GM21367 (cell line): Measurements from ENCODE around the gene GET4.
"Not testable (repeated sequence)": the region's sequence is repeated elsewhere in the genome, so short reads cannot be mapped to it uniquely, and the experiment has no call there.

Experiments
- ATAC-seq: cut with Tn5 transposase; IDR thresholded peaks from one replicate; pipeline ENCODE4 v1.9.1; 2021; ENCODE audit not compliant: unreplicated experiment

Gene GET4

DNA sequence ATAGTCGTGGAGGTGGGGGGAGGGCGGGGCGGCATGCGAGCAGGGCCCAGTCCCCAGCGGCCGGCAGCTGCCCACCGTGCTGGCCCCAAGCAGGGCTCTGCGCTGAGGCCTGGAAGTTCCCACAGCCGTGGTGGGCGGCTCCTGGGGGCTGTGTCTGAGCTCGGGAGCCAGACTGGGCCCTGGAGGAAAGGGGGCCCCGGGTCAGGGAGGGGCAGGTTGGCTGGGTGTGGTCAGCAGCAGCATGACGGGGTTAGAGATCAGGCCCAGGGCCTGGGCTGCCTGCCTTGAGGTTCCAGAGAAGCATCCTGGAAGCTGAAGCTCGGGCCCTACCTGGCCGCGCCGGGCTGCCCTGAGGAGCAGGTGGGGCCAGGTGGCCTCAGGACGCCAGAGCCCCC, 22.1 kb downstream of the GET4 start:
- ATAC-seq = no peak

DNA sequence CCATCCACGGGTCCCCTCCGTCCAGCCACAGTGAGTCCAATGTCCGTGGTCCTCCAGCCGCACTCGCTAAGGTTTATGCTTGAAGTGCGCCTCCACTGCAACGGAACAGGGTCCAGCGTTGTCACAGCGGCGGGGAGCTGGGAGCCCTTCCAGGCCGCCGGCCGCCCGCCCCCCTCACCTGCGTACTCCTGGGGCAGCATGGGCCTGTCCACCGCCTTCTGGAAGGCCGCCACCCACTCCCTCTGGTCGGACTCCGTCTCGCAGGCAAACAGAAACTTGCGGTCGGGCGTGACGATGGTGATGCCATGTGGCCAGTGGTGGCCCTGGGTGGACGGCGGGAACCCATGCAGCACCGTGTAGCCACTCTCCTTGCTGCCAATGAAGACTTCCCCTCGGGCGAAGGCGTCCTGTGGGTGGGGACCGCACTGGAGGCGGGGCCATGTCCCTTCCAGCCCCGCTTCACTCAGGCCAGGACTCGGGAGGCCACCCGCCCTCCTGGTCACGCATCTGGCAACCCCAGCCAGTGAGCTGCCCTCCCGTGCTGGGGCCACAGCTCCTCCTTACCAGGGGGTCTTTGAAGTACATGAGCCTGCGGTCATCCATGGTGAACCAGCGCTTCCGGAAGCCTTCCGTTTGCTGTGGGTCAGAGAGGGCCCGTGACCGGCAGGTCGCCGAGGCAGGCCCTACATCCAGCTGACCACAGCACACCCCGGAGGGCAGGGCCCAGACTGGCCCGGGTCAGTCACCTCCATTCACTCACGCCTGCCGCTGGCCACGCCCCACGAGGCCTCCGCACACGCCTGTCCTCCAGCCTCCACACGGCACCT, 22.7 kb downstream of the GET4 start:
- no peak for ATAC-seq

DNA sequence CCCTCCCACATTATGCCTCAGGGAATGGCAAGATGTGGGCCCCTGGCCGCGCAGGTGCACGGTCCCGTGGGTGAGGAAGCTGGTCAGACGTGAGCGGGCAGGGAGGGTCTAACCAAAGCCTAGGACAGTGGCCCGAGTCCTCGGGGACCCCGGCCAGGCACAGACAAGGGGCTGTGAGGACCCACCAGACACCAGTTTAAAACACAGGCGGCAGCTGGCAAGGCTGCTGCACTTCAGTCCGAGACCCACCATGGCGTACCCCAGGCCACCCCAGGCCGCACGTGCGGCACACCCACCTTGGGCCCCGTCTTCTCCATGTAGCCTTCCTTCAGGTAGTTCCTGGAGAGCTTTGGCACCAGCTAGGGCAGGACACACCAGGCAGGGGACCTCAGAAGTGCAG, 23.5 kb downstream of the GET4 start:
- no peak for ATAC-seq

DNA sequence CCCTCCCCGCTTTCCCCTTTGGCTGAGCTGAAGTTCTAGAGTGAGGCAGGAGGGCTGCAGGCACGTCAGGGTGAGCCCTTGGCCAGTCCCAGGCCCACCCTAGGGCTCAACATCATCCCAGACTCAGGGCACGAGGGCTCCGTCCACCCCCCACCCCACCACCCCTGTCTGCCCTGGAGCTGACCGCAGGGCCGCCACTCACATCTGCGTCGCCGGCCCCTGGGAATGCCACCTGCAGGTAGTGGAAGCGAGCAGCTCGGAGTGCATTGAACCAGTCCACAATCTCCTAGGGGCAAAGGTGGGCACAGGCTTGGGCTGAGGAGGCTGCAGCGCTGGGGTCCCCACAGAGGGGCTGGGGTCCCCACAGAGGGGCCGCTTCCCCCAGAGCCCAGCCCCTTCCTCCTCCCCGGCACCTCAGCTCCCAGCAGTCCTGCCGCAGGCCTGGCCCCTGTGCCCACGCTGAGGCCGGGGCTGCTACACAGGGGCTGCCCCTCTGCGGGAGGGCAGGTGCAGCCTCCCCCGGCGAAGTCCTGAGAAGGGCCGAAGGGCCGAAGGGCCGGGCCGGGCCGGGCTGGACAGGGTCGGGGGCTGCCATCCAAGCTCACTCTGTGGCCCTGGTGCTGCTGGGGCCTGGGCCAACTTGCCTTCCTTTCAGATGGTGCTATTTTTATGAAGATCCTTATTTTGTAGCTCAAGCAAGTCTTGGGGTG, 24.1 kb downstream of the GET4 start:
- ATAC-seq = no peak

DNA sequence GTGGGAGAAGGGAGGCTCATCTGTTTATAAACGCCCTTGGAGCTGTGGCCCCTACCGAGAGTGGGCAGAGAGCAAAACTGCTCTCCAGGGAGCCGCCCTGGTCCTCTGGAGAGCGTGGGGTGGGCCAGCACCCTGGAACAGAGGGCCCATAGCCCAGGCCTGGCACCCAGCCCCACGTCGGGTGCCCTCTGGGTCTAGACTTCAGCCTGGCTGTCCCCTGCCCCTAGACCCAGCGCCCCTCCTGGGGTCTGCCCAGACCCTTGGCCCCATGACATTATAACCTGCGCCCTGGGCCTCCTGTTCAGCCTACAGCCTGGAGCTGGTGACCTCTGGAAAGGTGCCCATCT, 24.7 kb downstream of the GET4 start:
- ATAC-seq = no peak

DNA sequence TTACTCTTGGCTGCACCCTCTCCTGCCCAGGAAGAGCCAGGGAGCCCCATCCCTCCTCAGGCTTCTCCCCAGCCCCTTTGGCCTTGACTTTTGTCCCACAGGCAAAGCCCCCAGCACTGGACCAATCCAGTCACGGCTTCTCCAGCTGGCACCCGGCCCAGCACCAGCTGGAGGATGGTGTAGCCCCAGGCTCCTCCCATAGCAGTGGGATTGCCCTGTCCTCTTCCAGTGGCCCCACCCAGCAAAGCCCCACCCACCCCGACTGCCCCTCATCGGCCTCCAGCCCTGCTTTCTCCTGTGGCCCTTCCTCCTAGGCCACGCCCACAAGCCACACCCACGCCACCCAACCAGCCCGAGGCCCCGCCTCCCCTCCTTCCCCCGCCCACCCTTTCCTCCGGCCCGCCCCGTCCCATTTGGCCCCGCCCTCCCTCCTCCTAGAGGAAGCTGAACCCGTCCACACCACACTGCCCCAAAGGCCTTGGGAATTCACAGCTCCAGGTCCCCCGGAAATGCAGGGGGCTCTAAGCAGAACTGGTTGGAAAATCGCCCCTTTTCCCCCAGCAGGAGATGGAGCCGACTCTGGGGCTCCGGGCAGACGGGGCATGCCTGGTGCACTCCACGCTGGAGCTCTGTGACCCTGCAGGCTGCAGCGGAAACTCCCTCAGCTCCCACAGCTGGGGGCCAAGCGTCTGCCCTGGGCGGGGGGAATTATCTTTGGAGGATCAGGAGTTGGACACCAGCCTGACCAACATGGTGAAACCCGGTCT, 25.2 kb downstream of the GET4 start:
- peak; percentile 60 for ATAC-seq

DNA sequence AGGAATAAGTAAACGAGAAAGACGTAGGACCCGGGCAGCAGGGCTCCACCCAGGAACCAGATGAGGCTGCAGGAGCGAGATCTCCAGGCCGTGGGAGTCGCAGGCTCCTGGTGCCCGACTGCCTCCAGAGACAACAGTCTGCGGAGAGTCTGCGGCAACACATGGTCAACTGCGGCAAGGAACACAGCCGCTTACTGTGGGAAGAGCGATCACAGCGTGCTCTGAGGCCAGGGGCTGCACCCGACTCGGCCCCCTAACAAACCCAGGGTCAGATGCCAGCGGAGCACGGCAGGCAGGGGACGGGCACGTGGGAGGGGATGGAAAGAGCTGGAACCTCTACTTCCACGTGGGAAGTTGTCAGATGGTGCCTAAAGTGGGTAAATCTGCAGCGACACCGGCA, 26.6 kb downstream of the GET4 start:
- ATAC-seq = no peak

DNA sequence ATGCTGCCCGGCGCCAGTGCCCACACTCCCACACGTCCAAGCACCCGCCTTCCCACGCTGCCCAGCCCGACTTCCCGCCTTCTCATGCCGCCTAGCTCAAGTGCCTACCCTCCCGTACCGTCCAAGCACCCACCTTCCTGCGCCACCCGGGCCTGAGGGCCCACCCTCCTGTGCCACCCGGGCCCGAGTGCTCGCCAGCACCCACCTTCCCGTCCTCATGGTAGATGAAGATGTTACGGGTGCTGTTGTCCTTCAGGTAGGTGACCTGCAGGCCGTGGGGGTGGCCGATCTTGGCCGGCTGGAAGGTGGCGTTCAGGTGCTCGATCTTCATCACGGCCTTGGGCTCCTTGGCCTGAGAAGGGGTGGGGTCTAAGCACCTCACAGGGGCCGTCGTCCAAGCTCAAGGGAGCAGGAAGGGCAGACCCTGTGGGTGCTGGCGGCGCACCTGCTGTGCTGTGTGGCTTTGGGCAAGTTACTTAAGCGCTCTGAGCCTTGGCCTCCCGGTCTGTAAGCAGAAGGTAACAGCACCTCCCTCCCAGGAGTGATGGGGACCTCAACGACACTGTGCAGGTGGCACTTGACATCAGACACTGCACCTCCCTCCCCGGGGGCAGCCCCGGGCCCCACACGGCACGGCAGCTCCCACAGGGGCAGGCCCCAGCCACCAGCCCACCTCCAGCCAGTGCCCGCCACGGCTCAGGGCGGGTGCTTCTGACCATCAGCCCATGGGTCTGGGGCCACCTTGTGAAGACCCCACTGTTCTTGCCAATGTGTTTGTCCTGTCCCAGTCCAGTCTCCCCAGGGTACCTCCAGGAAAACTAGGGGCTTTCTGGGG, 27.8 kb downstream of the GET4 start:
- ATAC-seq = no peak

DNA sequence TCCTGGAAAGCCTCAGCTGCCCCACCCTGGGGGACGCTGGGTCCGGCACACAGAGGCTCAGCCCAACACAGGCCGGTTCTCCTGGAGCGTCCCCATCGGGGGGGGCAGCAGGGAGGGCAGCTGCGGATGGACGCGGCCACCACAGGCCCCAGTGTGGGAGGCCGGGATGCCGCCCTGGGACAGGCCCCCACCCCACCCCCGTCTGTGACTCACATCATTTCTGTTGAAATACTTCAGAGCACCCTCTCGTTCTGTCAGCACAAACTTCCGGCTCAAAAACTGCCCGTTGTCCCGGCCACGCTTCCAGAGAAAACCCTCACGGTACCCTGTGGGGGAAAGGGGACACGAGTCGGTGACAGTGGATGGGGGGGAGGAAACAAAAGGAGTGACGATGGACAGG, 28.5 kb downstream of the GET4 start:
- no peak for ATAC-seq

DNA sequence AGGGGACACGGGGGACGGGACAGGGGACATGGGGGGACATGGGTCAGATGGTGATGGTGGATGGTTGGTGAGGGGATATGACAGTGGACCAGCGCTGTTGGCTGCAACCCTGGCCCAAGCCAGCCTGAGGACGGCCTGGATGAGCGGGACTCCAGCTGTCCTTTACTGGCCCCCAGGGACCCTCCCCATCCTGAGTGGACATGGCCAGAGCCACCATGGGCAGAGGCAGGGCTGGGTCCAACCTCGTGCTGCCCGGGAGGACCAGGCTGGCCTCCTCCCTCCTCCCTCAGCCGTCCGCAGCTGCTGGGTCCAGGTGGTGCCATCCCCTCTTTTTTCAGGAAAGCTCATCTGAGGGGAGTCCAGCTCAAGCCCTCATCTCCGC, 30.4 kb downstream of the GET4 start:
- ATAC-seq = no peak

DNA sequence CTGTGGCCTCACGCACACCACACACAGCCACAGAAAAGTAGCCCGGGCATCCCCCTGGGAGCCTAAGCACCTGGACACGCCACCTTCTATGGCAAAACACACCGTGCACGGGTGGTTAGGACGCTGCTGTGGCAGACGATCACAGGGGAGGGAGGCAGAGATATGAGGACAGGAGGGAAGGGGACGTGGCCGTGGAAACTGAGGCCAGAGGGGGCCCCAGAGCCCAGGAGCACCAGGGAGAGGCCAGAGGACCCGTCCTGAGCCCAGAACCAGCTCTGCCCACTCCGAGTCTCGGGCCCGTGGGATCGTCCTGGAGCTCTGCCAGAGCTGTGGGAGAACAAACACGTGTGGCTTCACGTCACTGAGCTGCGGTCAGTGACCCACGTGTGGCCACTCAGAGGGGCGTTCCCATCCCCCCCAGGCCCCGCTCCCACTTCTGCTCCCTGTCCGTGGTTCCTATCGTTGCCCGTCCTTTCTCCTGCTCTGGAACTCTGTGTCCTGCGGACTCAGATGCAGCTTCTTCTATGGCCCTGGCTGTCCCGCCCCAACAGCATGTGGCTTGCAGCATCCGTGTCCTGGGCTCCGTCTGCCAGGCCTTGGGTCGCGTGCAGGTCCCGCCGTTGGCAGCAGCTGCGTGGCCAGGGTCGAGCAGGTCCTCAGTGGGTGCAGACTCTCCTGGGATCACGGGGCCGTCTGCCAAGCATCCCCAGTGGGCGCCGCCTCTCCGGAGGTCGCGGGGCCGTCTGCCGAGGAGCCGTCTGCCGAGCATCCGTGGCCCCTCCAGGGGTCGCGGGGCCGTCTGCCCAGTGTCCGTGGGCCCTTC, 31.0 kb downstream of the GET4 start:
- no peak for ATAC-seq

DNA sequence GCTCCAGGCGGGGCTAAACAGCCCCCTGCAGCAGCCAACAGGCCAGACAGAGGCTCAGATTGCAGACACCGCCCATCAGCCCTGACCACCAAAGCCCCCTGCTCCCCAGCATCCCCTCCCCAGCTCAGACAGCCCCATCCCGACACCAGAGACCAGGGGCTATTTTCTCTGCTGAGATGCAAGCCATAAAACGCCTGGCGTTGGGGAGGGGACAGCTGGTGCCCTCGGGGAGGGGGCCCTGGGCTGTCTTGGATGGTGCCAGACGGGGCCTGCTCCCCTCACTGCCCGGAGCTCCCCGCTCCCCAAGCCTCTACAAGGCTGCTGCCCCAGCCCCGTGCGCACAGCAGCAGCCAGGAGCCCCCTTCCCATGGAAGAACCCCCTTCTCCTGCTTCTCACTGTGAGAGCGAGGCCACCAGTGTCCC, 31.8 kb downstream of the GET4 start:
- ATAC-seq = no peak

DNA sequence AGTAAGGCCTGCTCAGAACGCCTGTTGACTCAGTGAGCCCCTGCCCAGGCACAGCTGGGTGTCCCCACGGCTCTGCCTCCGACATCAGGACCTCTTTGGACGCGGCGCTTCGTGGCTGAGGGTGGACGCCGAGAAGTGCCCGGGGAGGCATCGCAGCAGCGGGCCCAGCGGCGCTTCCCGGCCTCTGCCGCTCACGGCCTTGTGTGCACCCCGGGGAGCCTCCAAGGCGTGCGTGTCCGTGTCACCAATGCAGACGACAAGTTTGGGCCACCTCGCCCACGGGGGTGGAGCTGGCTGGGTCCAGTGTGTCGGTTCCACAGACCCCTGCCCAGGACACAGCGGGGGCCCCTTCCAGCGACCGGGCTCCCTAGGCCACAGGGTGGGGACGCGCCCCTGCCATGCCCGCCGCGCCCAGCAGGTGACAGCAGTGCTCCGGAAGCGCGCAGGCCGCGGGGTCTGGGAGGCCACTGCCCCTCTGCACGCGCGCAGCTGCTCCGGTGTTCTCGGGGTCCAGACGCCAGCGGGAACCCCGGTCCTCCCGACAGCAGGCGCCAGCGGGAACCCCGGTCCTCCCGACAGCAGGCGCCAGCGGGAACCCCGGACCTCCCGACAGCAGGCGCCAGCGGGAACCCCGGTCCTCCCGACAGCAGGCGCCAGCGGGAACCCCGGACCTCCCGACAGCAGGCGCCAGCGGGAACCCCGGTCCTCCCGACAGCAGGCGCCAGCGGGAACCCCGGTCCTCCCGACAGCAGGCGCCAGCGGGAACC, 32.4 kb downstream of the GET4 start:
- not testable (repeated sequence) for ATAC-seq

DNA sequence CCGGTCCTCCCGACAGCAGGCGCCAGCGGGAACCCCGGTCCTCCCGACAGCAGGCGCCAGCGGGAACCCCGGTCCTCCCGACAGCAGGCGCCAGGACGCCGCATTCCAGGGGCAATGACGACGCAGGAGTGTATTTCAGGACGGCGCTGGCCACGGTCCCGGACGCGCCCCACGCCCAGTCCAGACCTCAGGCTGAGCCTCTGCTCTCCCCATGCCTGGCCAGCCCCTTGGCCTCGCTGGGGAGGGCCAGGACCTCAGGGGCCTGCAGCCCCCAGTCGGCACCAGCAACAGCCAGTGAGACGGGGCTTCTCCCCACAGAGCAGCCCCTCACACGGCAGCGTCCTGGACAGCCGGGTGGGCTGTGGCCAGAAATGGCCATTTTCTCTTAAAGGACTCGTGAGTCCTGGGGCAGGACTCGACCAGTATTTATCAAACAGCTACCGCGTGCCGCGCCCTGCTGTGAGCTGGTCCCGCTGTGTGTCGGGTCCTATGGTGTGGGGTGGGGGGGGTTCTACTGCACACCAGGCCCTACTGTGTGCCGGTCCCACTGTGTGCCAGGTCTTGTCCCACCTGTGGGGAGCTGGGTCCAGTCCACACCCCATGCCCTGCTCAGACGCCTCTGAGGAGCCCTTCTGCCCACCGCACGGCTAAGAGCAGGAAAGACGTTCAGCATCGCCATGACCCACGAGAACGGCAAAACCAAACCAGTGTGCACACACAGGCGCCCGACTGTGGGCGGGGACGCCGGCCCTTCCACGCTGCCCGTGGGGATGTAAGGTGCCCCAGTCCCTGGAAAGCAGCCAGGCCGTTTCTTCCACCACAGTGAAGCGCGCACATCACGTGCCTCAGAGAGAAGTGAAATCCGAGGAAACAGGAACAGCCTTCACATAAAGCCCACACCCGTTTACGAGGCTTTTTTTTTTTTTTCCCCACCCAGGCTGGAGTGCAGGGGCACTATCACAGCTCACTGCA, 33.3 kb downstream of the GET4 start:
- ATAC-seq = no peak

DNA sequence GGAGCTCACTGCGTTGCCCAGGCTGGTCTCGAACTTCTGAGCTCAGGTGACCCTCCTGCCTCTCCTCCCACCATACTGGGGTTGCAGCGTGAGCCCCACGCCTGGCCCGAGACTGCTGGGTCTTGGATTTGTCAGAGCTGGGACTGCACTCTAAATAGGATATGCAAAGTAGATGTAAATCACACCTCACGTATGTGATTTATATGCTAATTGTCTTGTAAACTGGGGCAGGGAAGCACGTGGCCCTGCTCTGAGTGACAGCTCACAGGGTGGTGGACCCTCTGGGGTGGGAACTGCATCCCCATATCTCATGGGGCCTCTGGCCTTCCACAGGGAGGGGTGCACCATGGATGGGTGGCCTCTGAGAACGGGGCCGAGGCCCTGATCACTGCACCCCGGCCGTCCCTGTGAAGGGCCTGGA, 34.1 kb downstream of the GET4 start:
- ATAC-seq = no peak

DNA sequence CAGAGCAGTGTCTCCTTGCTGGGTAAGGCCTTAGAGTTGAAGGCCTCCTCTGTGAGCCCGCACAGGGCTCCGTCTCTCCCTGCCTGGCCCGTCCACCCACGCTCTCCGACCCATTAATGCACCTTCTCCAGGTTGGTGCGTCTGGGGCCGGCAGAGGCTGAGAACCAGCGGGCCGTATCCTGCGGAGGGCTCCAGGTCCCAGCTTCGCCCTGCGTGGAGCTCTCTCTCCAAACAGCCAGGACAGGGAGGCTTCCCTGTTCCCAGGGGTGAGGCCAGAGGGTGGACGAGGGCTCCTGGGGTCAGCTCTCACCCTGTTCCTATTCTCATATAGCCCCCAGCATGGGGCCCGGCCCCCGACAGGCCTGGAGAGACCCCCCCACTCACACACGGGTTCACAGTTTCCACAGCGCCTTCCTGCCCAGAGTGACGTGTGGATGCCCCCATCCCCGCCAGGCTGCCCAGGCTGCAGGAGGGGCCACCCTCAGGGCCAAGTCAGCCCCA, 34.6 kb downstream of the GET4 start:
- ATAC-seq = no peak

DNA sequence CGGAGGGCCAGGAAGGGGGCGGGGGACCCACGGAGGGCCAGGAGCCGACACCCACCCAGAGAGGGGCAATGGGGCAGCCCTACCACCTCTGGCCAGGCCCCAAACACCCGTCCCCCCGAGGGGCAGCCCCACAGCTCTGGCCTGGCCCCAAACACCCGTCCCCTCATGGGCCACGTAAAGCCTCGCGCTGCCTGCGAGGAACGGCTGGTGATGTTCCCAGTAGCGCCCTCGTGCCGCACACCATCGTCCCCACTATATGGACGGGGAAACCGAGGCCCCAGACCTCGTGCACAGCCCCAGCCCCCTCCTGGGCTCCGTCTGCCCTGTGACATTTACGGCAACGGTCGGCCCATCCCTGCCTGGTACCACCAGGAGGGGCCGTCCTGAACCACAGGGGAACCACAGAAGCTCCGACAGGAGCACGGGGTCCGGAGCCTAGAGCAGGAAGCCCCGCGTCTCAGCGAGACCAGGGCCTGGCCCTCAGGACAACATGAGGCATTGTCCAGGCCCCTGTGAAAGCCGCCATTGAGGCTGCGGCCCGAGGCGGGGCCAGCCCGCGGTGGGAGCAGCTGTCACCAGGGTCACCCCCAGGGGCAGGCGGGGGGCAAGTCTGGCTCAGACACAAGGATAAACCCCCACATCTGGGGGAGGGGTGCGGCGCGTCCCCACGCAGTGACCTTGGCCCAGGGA, 35.6 kb downstream of the GET4 start:
- ATAC-seq = no peak
